Tibial artery (tissue), 4 donors: Measurements from ENCODE around the gene FEV.

Experiments
- DNase-seq, 2 donors: peaks; one replicate each; pipeline ENCODE4 v3.0.0-alpha.2; 2019
- H3K27ac ChIP-seq, 2 donors: fragments of 200-600 bp; sonication (generic) in 1 of 2; 1 replicate in 1 of 2; 2 replicates in 1 of 2; pipeline ENCODE4 v1.5.1; 2018 to 2019; ENCODE audit warnings: mild to moderate bottlenecking in 1 of 2
- H3K27me3 ChIP-seq, 2 donors: fragments of 200-600 bp; sonication (generic) in 1 of 2; one replicate each; pipeline versions ENCODE4 v1.5.1 to v1.6.0; 2016 to 2019
- H3K36me3 ChIP-seq, 3 donors: fragments of 200-600 bp; sonication (generic) in 2 of 3; one replicate each; pipeline ENCODE4 v1.5.1; 2016 to 2019; ENCODE audit warnings: mild to moderate bottlenecking in 2 of 3
- H3K4me1 ChIP-seq, 4 donors: fragments of 200-600 bp; sonication (generic) in 2 of 4; 1 replicate in 3 of 4; 2 replicates in 1 of 4; pipeline ENCODE4 v1.5.1; 2016 to 2019
- H3K4me3 ChIP-seq, 2 donors: fragments of 200-600 bp; sonication (generic) in 1 of 2; 1 replicate in 1 of 2; 2 replicates in 1 of 2; pipeline ENCODE4 v1.5.1; 2018 to 2019; ENCODE audit warnings: mild to moderate bottlenecking in 2 of 2
- H3K9me3 ChIP-seq, 3 donors: fragments of 200-600 bp; sonication (generic) in 1 of 3; one replicate each; pipeline ENCODE4 v1.5.1; 2016 to 2019
- intact Hi-C: fragments of 100-400 bp; cut with DNase I; formaldehyde crosslinking; loops from one replicate; pipeline ENCODE4 v1.15.0; 2023; ENCODE audit warnings: low total_unique reads
- TF ChIP-seq, protein P1 (sequence below), 2 experiments: fragments of 200-600 bp in 1 of 2; fragments of 450-650 bp in 1 of 2; IDR thresholded peaks; one replicate each; pipeline ENCODE4 v1.5.1; 2017 to 2019; ENCODE audit warnings: antibody characterized with exemption in 2 of 2, mild to moderate bottlenecking in 1 of 2, moderate library complexity in 1 of 2

The FEV gene

DNA sequence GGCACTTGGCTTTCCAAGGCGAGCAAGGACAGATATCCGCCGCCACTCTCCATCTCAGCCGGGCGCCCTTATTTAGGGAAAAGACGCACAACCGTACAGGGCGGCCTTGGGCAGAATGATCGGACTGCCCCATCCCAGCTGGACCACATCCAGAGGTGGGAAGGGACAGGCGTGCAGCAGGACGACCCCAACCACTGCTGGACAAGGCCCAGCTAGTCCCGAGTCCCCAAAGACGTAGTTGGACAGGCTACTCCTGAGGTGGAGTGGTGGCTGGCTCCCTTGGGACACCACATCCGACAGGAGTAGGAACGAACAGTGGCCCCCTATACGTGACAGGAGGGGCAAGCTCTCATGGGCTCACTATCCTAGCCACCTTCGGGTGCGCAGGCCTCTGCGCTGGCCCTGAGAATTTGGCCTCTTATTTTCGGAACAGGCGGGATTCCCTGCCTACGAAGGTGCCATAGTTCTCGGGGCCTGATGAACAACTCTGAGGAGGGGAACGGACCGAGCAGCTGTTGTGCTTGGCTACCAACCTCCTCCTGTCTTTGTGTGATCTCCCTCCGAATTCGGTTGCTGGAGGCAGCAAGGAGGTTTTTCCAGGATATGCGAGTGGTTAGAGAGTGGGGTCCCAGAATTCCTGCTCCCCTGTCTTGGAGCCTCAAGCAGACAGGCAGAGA, 2.3 kb downstream of the FEV start:
- Histone ChIP-seq H3K27ac (no peak overlapping the region), H3K36me3 (no peaks in the 10 kb centered on the region), H3K4me1 (peaks cover 0 to 54% (median 46%) of the 10 kb centered on the region in 4 donors), H3K27me3 (peaks cover 7 to 100% of the 10 kb centered on the region in 2 donors), H3K4me3 (no peak overlapping the region), H3K9me3 (no peaks in the 10 kb centered on the region)
- DNase-seq = no peak
- intact Hi-C loops = no loop called here
- TF ChIP-seq, protein P1, sequence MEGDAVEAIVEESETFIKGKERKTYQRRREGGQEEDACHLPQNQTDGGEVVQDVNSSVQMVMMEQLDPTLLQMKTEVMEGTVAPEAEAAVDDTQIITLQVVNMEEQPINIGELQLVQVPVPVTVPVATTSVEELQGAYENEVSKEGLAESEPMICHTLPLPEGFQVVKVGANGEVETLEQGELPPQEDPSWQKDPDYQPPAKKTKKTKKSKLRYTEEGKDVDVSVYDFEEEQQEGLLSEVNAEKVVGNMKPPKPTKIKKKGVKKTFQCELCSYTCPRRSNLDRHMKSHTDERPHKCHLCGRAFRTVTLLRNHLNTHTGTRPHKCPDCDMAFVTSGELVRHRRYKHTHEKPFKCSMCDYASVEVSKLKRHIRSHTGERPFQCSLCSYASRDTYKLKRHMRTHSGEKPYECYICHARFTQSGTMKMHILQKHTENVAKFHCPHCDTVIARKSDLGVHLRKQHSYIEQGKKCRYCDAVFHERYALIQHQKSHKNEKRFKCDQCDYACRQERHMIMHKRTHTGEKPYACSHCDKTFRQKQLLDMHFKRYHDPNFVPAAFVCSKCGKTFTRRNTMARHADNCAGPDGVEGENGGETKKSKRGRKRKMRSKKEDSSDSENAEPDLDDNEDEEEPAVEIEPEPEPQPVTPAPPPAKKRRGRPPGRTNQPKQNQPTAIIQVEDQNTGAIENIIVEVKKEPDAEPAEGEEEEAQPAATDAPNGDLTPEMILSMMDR (IDR thresholded peaks at IDR 0.05) = no peak

DNA sequence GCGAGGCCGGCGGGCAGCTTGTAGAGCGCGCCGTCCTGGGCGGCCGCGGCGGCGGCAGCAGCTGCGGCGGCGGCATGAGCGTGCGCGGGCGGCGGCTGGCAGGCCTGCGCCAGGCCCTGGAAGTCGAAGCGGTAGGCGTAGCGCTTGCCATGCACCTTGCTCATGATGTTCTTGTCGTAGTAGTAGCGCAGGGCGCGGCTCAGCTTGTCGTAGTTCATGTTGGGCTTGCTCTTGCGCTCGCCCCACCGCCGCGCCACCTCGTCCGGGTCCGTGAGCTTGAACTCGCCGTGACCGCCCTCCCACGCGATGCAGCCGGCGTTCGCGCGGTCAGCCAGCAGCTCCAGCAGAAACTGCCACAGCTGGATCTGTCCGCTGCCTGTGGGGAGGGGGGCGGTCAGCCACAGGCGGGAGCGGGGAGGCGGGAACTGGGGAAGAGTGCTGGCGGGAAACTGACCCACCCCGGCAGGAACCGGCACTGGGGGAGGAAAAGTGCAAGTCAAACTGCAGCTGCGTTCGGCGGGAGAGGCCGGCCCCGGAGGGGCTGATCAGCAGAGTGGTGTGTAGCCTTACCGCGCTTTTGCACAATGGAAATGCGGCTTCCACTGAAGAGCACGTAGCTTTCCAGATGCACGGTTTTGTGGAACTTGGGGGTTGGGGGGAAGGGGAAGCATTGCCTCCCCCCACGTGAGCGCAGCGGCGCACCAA, 3.0 kb downstream of the FEV start:
- peak overlapping the region; percentile 14 to 41 for H3K4me3 ChIP-seq
- H3K36me3 ChIP-seq = no peaks in the 10 kb centered on the region
- peaks cover 0 to 54% (median 46%) of the 10 kb centered on the region in 4 donors for H3K4me1 ChIP-seq
- DNase-seq = no peak
- intact Hi-C loops = no loop called here
- peaks cover 7 to 100% of the 10 kb centered on the region in 2 donors for H3K27me3 ChIP-seq
- H3K27ac ChIP-seq = no peak overlapping the region
- no peaks in the 10 kb centered on the region for H3K9me3 ChIP-seq
- TF ChIP-seq, protein P1 (IDR thresholded peaks at IDR 0.05) = no peak

DNA sequence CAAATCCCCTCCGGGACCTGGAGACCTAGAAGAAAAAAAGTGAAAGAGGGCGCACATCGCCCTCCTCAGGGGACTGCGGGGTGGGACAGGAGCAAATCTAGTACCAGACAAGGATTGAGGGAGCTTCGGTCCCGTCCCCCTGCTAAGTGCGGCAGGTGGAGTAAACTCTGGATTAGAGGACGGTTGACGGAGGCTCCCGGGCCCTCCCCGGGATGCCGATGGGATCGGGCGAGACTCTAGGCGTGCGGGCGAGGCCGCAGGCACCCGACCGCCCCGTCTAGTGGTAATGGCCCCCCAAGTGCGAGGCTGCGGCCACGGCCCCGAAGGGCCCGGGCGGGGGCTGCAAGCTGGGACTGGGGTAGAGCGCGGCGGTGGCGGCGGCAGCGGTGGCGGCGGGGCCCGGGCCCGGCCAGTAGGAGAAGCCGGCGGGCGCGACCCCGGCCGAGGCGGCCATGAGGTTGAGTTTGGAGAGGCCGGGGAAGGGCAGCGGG, 3.5 kb downstream of the FEV start:
- no peak for DNase-seq
- intact Hi-C loops = no loop called here
- Histone ChIP-seq H3K27me3 (peaks cover 7 to 99% of the 10 kb centered on the region in 2 donors), H3K4me3 (peak overlapping the region; percentile 14 to 41), H3K4me1 (peaks cover 0 to 54% (median 46%) of the 10 kb centered on the region in 4 donors), H3K9me3 (no peaks in the 10 kb centered on the region), H3K36me3 (no peaks in the 10 kb centered on the region), H3K27ac (no peak overlapping the region)
- TF ChIP-seq, protein P1 (IDR thresholded peaks at IDR 0.05) = no peak

DNA sequence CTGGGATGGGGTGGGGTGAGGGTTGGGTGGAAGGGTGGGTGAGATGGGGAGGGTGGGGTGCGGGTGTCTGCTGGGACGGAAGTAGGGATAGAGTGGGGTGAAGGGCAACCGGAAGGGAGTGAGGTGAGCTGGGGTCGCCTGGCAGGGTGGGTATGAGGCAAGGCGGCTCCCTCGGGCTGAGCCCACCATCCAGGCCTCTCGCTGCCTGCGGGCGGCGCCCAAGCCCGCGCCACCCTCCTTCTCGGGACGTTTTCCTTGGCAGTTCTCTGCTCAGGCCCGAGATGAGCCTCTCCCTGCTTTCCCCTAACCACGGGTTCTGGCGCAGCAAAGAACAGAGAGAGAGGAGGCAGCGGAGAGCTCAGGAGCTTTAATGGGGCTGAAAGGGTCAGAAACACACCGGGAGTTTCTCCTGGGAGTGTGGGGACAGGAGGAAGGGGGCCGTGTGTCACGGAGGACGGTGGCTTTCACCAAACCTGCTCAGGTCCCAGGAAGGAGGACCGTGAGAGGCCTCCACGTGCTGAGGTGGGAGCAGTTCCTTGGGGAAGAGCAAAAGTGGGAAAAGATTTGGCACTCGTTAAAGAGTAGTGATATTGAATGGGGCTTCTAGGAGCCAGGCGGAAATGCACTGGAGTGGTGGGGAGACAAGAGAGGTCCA, 4.1 kb downstream of the FEV start:
- H3K4me3 ChIP-seq = peak overlapping the region in 1 of 2 donors; percentile 41
- no peaks in the 10 kb centered on the region for H3K36me3 ChIP-seq
- TF ChIP-seq, protein P1 (IDR thresholded peaks at IDR 0.05) = no peak
- peaks cover 7 to 98% of the 10 kb centered on the region in 2 donors for H3K27me3 ChIP-seq
- peaks cover 0 to 54% (median 46%) of the 10 kb centered on the region in 4 donors for H3K4me1 ChIP-seq
- intact Hi-C loops = no loop called here
- H3K9me3 ChIP-seq = no peaks in the 10 kb centered on the region
- DNase-seq = no peak
- H3K27ac ChIP-seq = no peak overlapping the region

DNA sequence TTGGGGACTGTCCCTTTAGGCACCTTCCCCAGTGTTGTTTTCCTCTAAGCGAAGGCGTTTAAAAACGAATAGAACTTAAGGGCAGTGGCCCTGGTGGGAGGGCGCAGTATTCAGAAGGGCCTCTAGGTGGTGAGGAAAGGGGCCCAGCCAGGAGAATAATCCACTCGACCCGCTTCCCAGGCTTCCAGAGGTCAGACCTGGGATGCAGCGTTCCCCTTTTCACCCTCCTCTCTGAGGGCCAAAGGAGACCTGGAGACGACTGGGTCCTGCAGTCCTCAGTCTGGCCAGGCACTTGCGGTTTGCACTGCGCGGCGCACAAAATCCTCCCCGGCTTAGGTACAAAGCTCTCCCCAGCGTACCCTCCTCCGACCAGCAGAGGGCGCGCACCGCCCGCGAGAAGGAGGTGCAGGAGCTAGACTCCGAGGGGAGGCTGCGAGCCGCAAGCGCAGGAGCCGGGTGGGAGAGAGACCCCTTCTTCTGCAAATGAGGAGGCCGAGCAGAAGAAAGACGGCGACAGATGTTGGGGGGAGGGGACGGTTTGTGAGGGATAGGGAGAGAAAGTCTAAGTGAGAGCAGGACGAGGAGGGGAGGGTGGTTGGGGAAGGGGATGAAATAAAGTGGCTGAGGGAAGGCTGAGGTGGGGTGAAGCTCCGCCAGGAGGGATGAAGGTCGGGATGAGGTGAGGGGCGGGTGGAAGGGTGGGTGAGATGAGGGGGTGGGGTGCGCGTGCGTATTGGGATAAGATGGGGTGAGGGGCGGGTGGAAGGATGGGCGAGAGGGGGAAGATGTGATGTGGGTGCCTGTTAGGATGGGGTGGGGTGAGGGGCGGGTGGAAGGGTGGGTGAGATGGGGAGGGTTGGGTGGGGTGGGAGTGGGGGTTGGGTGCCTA, 4.9 kb downstream of the FEV start:
- DNase-seq = peak; percentile 74 to 82
- Histone ChIP-seq H3K4me3 (peak overlapping the region in 1 of 2 donors; percentile 16), H3K9me3 (no peaks in the 10 kb centered on the region), H3K4me1 (peaks cover 0 to 48% (median 41%) of the 10 kb centered on the region in 4 donors), H3K27me3 (peaks cover 7 to 98% of the 10 kb centered on the region in 2 donors), H3K27ac (no peak overlapping the region), H3K36me3 (no peaks in the 10 kb centered on the region)
- intact Hi-C loops = no loop called here
- TF ChIP-seq, protein P1 (IDR thresholded peaks at IDR 0.05) = peak; percentile 74 to 95
